ENCODE results near the gene VPS16.

- no peak for TF ChIP-seq CTCF (IDR thresholded peaks at IDR 0.05)
- TF ChIP-seq POLR2A (IDR thresholded peaks at IDR 0.05), result peak; percentile 64
Measured at GRCh38 chr20:2840138-2840966, at the start of gene VPS16, which contains the start of gene PCED1A.
